Progenitor cell of endocrine pancreas (in vitro differentiated cells): Measurements from ENCODE around the gene PTPN9. TPM values are rescaled to one million over a fixed set of nuclear protein-coding genes. Genes with fewer than 3 reads are reported as not detected.

Source experiments
- DNase-seq: peaks from one replicate; pipeline ENCODE4 v3.0.0; 2021; ENCODE audit warnings: low spot score; ENCODE audit not compliant: unreplicated experiment
- H3K27ac Mint-ChIP-seq: 2 replicates; pipeline ENCODE4 v1.8.0; 2021; ENCODE audit warnings: mild to moderate bottlenecking, moderate library complexity, mixed read lengths
- H3K27me3 Mint-ChIP-seq: 2 replicates; pipeline ENCODE4 v1.8.0; 2021; ENCODE audit warnings: mixed read lengths
- H3K36me3 Mint-ChIP-seq: 2 replicates; pipeline ENCODE4 v1.8.0; 2022; ENCODE audit warnings: mixed read lengths; ENCODE audit not compliant: insufficient read depth
- H3K4me1 Mint-ChIP-seq: 2 replicates; pipeline ENCODE4 v1.8.0; 2021; ENCODE audit warnings: low read depth, mixed read lengths
- H3K4me3 Mint-ChIP-seq: 2 replicates; pipeline ENCODE4 v1.8.0; 2021; ENCODE audit warnings: low read depth, mild to moderate bottlenecking, moderate library complexity, mixed read lengths
- H3K9me3 Mint-ChIP-seq: 2 replicates; pipeline ENCODE4 v1.8.0; 2021; ENCODE audit warnings: low read depth, mixed read lengths
- CTCF ChIP-seq: fragments of 200-600 bp; sonication (generic); IDR thresholded peaks from one replicate; pipeline ENCODE4 v1.5.0; 2021; ENCODE audit warnings: antibody characterized with exemption, mild to moderate bottlenecking; ENCODE audit not compliant: unreplicated experiment
- total RNA-seq: library from RNA; stranded (reverse); gene quantifications from 2 replicates; pipeline ENCODE4 v1.2.1, GENCODE V29; 2021

Gene PTPN9
- total RNA-seq, 1 donor from 2014 or later, result 37.1 TPM

DNA sequence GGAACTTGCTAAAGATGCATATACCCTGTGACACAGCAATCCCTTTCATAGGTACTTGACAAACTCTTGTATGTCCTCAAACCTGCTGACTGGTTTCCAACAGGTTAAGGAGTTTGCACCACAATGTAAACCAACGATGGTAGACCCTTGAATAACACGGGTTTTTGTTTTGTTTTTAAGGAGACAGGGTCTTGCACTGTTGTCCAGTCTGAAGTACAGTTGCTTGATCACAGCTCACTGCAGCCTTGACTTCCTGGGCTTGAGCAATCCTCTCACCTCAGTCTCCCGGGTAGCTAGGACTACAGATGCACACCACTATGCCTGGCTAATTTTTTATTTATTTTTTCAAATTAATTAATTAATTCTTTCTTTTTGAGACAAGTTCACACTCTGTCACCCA lies 151.0 kb downstream of the PTPN9 start:
- Mint-ChIP-seq H3K27ac (no peak overlapping the region), H3K9me3 (no peaks in the 10 kb centered on the region), H3K4me3 (no peak overlapping the region), H3K27me3 (no peaks in the 10 kb centered on the region), H3K4me1 (peaks cover 14% of the 10 kb centered on the region), H3K36me3 (peaks cover 14% of the 10 kb centered on the region)
- DNase-seq, result no peak
- TF ChIP-seq CTCF, result no peak

DNA sequence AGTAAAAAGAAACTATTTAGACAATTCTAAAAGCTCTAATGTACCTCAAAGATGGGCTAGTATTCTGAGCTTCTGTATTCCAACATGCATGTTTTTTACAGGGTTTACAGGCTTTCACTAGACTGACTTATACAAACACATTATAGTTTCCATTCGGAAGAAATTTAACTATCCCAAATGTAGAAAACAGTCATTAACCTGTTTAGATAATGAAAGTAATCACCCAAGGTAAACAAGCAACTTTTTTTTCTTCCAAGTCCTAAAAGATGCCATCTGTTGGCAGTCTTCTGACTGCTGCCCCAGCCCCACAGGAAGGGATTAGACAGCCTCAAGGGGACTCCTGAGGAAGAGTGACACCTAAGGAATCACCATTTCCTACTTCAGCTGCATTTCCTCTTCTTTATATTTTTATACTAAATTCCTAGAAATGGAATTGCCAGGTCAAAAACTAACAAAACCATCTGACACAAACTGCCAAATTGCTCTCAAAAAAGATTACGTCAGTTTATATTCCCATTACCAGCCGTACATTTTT lies 153.1 kb downstream of the PTPN9 start:
- DNase-seq, result no peak
- TF ChIP-seq CTCF, result no peak
- Mint-ChIP-seq H3K4me3 (no peak overlapping the region), H3K27me3 (no peaks in the 10 kb centered on the region), H3K27ac (no peak overlapping the region), H3K9me3 (no peaks in the 10 kb centered on the region), H3K36me3 (peaks cover 23% of the 10 kb centered on the region), H3K4me1 (peaks cover 10% of the 10 kb centered on the region)

DNA sequence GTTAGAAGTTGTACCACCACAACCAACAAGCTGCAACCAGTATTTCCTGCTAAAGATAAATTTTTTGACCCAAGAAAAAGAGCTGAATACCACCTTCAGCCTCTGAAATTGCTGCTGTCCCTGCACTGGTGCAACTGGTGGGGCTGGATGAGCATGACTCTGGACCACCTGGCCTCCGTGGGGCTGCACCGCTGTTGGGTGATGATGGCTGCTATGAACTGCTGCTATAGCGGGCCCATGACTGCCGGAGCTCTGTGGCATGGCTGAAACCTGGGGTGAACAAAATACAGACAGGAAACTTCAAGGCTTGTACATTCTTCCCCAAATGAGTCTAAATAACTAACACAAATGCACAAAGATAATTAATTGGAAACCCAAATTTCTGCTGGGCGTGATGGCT lies 156.6 kb downstream of the PTPN9 start:
- H3K4me1 Mint-ChIP-seq, result peaks cover 10% of the 10 kb centered on the region
- H3K9me3 Mint-ChIP-seq, result no peaks in the 10 kb centered on the region
- H3K36me3 Mint-ChIP-seq, result peaks cover 18% of the 10 kb centered on the region
- H3K27ac Mint-ChIP-seq, result peak overlapping the region; percentile 29
- H3K27me3 Mint-ChIP-seq, result no peaks in the 10 kb centered on the region
- H3K4me3 Mint-ChIP-seq, result no peak overlapping the region
- no peak for TF ChIP-seq CTCF
- DNase-seq, result no peak

DNA sequence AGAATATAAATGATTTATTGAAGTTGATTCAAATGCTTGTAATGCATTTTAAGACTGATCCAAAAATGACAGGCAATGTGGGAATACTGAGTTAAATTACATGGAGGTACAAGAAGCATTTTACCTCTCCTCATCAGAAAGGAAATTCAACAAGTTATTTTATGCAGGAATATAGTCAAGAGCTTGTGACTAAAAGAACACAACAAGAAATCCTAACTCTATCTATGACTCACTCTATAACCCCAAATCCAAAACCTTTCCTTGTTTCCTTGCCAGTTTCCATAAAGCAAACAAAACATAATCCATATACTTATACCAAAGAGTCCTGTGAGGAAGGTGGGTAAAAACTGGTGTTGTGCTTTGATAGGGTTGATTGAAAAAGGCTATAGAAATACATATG lies 158.4 kb downstream of the PTPN9 start:
- no peak for TF ChIP-seq CTCF
- Mint-ChIP-seq H3K27ac (no peak overlapping the region), H3K4me3 (no peak overlapping the region), H3K36me3 (peaks cover 16% of the 10 kb centered on the region), H3K9me3 (no peaks in the 10 kb centered on the region), H3K4me1 (peaks cover 3% of the 10 kb centered on the region), H3K27me3 (no peaks in the 10 kb centered on the region)
- DNase-seq, result no peak

DNA sequence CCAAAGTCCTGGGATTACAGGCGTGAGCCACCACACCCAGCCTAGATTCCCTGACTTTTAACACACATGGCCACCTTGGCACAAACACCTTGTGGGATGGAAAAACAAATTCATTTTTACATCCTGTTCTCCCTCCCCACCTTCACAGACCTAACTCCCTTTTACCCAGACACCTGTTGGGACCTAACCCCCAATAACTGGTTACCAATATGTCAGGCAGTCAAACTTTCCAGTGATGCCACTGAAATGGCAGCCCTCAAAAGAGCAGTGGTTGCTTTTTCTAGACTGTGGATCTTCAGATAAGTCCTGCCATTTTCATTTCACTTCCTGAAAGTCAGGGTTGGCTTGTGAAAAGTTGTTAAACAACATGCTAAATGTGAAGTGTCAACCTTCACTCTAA lies 162.5 kb downstream of the PTPN9 start:
- Mint-ChIP-seq H3K36me3 (peaks cover 17% of the 10 kb centered on the region), H3K4me1 (no peaks in the 10 kb centered on the region), H3K27ac (no peak overlapping the region), H3K9me3 (no peaks in the 10 kb centered on the region), H3K27me3 (no peaks in the 10 kb centered on the region), H3K4me3 (no peak overlapping the region)
- DNase-seq, result no peak
- no peak for TF ChIP-seq CTCF

Other genes starting within 250 kb of the PTPN9 start
- gene COMMD4, start 243.3 kb downstream of the PTPN9 start, total RNA-seq, result 95.6 and 95.7 TPM in 2 replicates
- gene NEIL1, start 232.3 kb downstream of the PTPN9 start, total RNA-seq, result 79.2 and 84.4 TPM in 2 replicates
- gene MAN2C1, start 210.7 kb downstream of the PTPN9 start, total RNA-seq, result 196 and 200 TPM in 2 replicates
- 91.8 and 96.4 TPM in 2 replicates for gene SIN3A, start 127.6 kb downstream of the PTPN9 start, total RNA-seq
- 16.0 and 21.1 TPM in 2 replicates for gene SNUPN, start 46.4 kb upstream of the PTPN9 start, total RNA-seq
- gene IMP3, start 60.9 kb upstream of the PTPN9 start, total RNA-seq, result 53.7 and 54.0 TPM in 2 replicates
- gene SNX33, start 68.6 kb upstream of the PTPN9 start, total RNA-seq, result 24.5 and 29.3 TPM in 2 replicates
- 0.41 and 0.51 TPM in 2 replicates for gene CSPG4, start 133.5 kb upstream of the PTPN9 start, total RNA-seq